Naive thymus-derived CD8-positive, alpha-beta T cell (primary cell): ENCODE data around the gene SOWAHB. TPM values are rescaled to one million over a fixed set of nuclear protein-coding genes. Genes with fewer than 3 reads are reported as not detected.
A peak's percentile ranks its signal among the peaks of the same experiment; 100 is the strongest.

ENCODE experiments used
- ATAC-seq, 2 donors: fragments of 150-1000 bp; cut with Tn5 transposase in 1 of 2; sonication (Bioruptor Pico), chemical (Tn5 transposase) in 1 of 2; 1 replicate in 1 of 2; 2 replicates in 1 of 2; pipeline ENCODE4 v1.10.0; 2021; ENCODE audit warnings: mild to moderate bottlenecking in 2 of 2, moderate library complexity in 2 of 2
- POLR2A ChIA-PET: fragments of 350-600 bp; sonication (Branson Sonifier 250); formaldehyde crosslinking; loops from one replicate; lab custom pipeline; 2021; ENCODE audit warnings: antibody characterized with exemption; lab: Charles Lee
- DNase-seq, 10 donors: peaks; one replicate each; pipeline versions ENCODE4 v3.0.0 to v3.0.0-alpha.2; 2020 to 2022
- H3K27ac Mint-ChIP-seq, 10 donors: one replicate each; pipeline ENCODE4 v1.8.0; 2020 to 2022; ENCODE audit warnings: mild to moderate bottlenecking in 10 of 10, mixed read lengths in 10 of 10, moderate library complexity in 4 of 10, inconsistent platforms in 1 of 10
- H3K27me3 Mint-ChIP-seq, 5 donors: one replicate each; pipeline ENCODE4 v1.8.0; 2021 to 2022; ENCODE audit warnings: mixed read lengths in 5 of 5
- H3K36me3 Mint-ChIP-seq, 3 donors: one replicate each; pipeline ENCODE4 v1.8.0; 2020 to 2022; ENCODE audit warnings: mixed read lengths in 3 of 3, mild to moderate bottlenecking in 2 of 3, inconsistent platforms in 1 of 3
- H3K4me1 Mint-ChIP-seq, 4 donors: one replicate each; pipeline ENCODE4 v1.8.0; 2021 to 2022; ENCODE audit warnings: mixed read lengths in 4 of 4
- H3K4me3 Mint-ChIP-seq, 10 donors: one replicate each; pipeline ENCODE4 v1.8.0; 2020 to 2022; ENCODE audit warnings: mild to moderate bottlenecking in 10 of 10, mixed read lengths in 10 of 10, moderate library complexity in 6 of 10, inconsistent platforms in 1 of 10
- H3K9me3 Mint-ChIP-seq, 9 donors: one replicate each; pipeline ENCODE4 v1.8.0; 2020 to 2022; ENCODE audit warnings: mixed read lengths in 9 of 9, mild to moderate bottlenecking in 3 of 9, inconsistent platforms in 1 of 9, moderate library complexity in 1 of 9
- polyA plus RNA-seq, 3 donors: library from polyadenylated mRNA; unstranded; fragments of 300-500 nt; fragmentation: Illumina TruSeq; gene quantifications; one replicate each; pipeline ENCODE4 v1.2.3, GENCODE V29; 2021
- total RNA-seq, 8 experiments: library from RNA in 2 of 8; stranded (reverse) in 2 of 8; gene quantifications; one replicate each; pipeline ENCODE4 v1.2.3 and lab custom pipeline; 2021 to 2026

Gene SOWAHB, protein sequence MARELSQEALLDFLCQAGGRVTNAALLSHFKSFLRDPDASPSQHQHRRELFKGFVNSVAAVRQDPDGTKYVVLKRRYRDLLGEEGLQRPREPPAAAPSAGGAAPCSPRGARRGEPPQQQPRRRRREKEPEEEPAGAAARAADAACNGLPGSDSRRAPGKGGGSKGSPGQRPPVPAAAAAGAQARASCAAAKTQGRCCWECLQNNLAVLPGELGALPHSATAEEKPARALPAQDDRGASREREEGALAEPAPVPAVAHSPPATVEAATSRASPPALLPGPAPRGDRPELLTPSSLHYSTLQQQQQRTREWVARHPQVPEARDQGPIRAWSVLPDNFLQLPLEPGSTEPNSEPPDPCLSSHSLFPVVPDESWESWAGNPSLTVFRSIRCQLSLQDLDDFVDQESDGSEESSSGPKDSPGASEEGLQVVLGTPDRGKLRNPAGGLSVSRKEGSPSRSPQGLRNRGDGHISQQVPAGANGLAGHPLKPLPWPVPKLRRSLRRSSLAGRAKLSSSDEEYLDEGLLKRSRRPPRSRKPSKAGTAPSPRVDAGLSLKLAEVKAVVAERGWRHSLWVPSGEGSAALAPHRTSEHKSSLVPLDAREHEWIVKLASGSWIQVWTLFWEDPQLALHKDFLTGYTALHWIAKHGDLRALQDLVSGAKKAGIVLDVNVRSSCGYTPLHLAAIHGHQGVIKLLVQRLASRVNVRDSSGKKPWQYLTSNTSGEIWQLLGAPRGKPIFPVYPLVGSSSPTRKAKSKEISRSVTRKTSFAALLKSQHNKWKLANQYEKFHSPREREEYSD
- total RNA-seq (not detected), polyA plus RNA-seq (not detected), total RNA-seq (lab: John Stamatoyannopoulos, UW) (0 to 0.59 (median 0.17) reads per million in 6 experiments)

DNA sequence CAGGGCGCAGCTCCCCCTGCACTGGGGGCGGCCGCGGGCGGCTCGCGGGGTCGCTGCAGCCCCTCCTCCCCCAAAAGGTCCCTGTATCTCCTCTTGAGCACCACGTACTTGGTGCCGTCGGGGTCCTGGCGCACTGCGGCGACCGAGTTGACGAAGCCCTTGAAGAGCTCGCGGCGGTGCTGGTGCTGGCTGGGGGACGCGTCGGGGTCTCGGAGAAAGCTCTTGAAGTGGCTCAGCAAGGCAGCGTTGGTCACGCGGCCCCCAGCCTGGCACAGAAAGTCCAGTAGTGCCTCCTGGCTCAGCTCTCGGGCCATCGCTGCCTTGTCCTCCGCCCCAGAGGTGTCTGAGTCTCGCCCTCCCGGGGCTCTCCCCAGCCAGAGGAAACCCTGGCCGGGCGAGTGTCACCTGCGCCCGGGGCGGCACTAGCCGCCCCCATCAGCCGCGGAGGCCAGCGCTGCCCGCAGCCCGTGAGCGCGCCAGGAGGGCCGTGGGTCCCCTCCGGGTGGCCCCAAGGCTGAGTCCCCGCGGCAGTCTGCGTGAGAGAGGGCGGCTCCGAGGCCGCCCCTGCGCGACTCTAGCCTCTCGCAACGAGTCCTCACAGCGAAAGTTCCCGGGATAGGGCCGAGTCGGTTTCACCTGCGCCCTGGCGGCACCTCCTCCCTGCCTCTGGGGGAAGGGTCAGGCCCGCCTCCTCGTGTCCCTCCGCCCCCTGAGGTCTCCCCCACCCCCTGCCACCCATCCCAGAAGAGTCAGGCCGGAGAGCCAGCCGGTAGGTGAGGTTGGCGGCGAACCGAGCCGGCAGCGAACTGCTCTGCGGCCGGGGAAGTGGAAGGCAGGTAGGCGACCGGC is at the start of gene SOWAHB:
Gene SOWAHB, minus strand, starts transcription at position 609 of the 849 bp plus-strand sequence. Its CDS starts 295 bp downstream, at position 314.
- DNase-seq, result peak in 9 of 10 donors; percentile 21 to 69 (median 38)
- H3K4me3 Mint-ChIP-seq, result peak within 1 kb of the TSS; percentile 28 to 86 (median 74)
- ATAC-seq, result peak; percentile 76 to 78
- peaks cover 7 to 8% (median 8%) of the 10 kb centered on the region in 4 donors for H3K4me1 Mint-ChIP-seq
- no peaks in the 10 kb centered on the region for H3K36me3 Mint-ChIP-seq
- POLR2A ChIA-PET, result interaction anchor here (1.3 kb wide), 1 partner anchor 11 kb away, joined by 3 read pairs; no protein-coding TSS in a partner anchor
- H3K27ac Mint-ChIP-seq, result no peak within 1 kb of the TSS
- no peaks in the 10 kb centered on the region for H3K9me3 Mint-ChIP-seq
- peaks cover 13 to 39% (median 26%) of the 10 kb centered on the region in 5 donors for H3K27me3 Mint-ChIP-seq

DNA sequence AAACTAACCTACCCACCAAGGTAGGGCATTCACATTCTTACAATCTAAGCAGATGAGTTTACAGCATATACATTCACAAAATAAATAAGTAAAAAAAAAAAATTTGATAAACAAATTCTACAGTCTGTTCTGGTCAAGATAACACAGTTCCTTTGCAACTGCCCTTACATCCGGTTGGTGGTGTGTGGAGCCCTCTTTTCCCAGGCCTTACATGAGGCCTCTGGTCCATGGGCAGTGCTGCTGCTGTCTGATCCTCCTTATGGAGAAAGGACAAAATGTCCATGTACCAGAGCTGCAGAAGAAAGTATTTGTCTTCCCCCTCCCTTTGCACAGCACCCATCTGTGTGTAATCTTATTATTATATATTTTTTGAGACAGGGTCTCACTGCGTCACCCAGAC is 49.4 kb upstream of the SOWAHB start:
- peak overlapping the region in 4 of 10 donors; percentile 10 to 58 (median 19) for H3K27ac Mint-ChIP-seq
- peaks cover 0 to 5% (median 2%) of the 10 kb centered on the region in 9 donors for H3K9me3 Mint-ChIP-seq
- POLR2A ChIA-PET, result no interaction called here
- ATAC-seq (no peak), DNase-seq (no peak)
- peak overlapping the region in 2 of 10 donors; percentile 21 to 22 for H3K4me3 Mint-ChIP-seq
- H3K27me3 Mint-ChIP-seq, result no peaks in the 10 kb centered on the region
- no peaks in the 10 kb centered on the region for H3K36me3 Mint-ChIP-seq
- peaks cover 14 to 24% (median 16%) of the 10 kb centered on the region in 4 donors for H3K4me1 Mint-ChIP-seq

DNA sequence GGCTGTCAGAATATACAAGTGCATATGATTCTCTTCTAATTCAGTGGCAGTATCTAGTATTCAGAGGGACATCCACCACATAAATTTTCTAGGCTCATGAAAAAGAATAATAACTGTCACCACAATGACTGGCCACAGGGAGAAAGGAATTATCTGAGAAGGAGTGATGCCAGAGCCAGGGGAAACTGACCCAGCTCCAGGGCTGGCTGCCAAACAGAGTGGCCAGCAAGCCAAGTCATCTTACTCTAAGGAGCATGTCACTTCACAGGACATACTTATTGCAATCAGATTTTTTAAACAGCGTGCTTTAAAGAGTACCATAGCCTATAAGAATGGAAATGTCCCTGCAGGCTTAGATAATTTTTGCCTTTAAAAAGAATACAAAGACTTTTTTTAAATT is 45.8 kb upstream of the SOWAHB start:
- Mint-ChIP-seq H3K4me1 (peaks cover 3 to 8% (median 6%) of the 10 kb centered on the region in 4 donors), H3K27ac (no peak overlapping the region), H3K9me3 (peaks cover 7 to 29% (median 15%) of the 10 kb centered on the region in 9 donors), H3K27me3 (no peaks in the 10 kb centered on the region), H3K4me3 (no peak overlapping the region), H3K36me3 (peaks cover 0 to 14% (median 9%) of the 10 kb centered on the region in 3 donors)
- no peak for ATAC-seq
- DNase-seq, result no peak
- POLR2A ChIA-PET, result no interaction called here

DNA sequence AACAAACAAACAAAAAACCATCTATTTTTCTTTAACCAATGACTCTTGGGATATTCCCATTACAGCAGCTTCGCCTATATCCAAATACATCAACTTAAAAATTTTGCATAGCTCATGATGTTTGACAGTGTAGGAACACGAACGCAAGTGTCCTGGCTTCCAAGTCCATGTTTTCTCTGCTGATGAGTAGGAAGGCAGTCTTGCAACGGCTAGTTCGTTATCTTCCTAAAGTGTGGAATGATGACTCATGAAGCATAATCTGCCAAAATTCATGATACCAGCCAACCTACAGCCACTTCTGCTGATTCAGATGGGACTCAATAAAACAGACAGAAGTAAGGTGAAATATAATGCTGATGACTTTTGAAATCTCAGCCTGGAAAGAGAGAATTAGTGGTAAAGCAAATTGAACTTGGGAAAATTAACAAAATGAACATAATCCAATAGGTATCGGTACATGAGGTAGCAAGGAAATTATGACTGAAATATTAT is 45.2 kb upstream of the SOWAHB start:
- peaks cover 7 to 32% (median 15%) of the 10 kb centered on the region in 9 donors for H3K9me3 Mint-ChIP-seq
- no peaks in the 10 kb centered on the region for H3K27me3 Mint-ChIP-seq
- H3K27ac Mint-ChIP-seq, result no peak overlapping the region
- ATAC-seq (no peak), DNase-seq (no peak)
- H3K4me1 Mint-ChIP-seq, result peaks cover 0 to 1% (median under 1%) of the 10 kb centered on the region in 4 donors
- H3K4me3 Mint-ChIP-seq, result no peak overlapping the region
- POLR2A ChIA-PET, result no interaction called here
- peaks cover 0 to 14% (median 9%) of the 10 kb centered on the region in 3 donors for H3K36me3 Mint-ChIP-seq

DNA sequence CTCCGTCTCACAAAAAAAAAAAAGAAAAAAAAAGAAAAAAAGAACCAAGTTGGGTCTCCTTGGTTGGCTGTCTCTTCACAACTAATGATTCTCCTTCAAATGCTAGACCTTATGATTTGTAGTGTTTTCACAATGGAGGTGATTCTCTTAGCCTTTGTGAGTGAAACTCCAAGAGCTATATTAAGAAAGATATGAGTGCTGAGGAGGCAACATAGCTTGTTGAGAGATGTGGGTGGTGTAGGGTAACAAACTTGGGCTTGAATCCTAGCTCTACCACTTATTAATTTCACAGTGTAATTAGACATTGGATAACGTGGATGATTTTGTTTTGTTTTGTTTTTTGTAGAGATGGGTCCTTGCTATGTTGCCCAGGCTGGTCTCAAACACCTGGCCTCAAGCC is 41.2 kb upstream of the SOWAHB start:
- Mint-ChIP-seq H3K27me3 (peaks cover 0 to 2% (median 0%) of the 10 kb centered on the region in 5 donors), H3K4me3 (no peak overlapping the region), H3K4me1 (no peaks in the 10 kb centered on the region), H3K27ac (peak overlapping the region in 1 of 10 donors; percentile 9), H3K36me3 (peaks cover 0 to 22% (median 10%) of the 10 kb centered on the region in 3 donors), H3K9me3 (peaks cover 7 to 40% (median 15%) of the 10 kb centered on the region in 9 donors)
- DNase-seq, result no peak
- POLR2A ChIA-PET, result interaction anchor here (0.7 kb wide), 1 partner anchor 8 kb away, joined by 3 read pairs; no protein-coding TSS in a partner anchor
- ATAC-seq, result no peak

DNA sequence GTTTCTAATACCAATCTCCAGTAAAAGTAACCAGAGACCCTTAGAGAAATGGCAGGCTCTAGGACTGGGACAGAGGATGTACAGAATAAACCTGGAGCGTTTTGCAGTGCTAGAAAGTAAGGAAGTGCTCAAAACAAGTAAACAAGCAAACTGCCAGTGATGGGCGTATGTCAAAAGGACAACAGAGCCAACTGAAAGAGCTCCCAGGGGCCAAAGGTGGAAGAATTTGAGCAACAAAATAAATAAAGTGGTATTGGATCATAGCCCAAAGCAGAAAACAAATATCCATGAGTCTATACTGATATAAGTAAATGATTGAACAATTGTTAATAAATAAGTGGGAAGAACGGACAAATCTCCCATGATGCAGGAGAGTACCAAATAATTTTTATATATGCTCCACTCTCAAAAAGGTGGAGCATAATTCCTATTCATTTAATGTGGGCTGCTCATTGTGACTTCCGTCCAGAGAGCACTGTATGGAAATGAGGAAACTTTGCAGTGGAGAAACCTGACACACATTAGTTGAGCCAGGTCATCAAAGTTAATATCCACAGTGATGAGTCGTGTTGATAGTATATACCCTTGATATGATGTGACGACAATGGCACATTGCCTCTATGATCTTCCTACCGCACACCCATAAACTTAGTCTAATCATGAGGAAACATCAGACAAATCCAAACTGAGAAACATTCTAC is 33.8 kb upstream of the SOWAHB start:
- DNase-seq, result no peak
- Mint-ChIP-seq H3K9me3 (peaks cover 0 to 6% (median 0%) of the 10 kb centered on the region in 9 donors), H3K27me3 (peaks cover 0 to 7% (median 0%) of the 10 kb centered on the region in 5 donors), H3K27ac (no peak overlapping the region), H3K36me3 (peaks cover 0 to 6% (median 0%) of the 10 kb centered on the region in 3 donors), H3K4me1 (peaks cover 0 to 3% (median 0%) of the 10 kb centered on the region in 4 donors), H3K4me3 (no peak overlapping the region)
- no peak for ATAC-seq
- POLR2A ChIA-PET, result no interaction called here

DNA sequence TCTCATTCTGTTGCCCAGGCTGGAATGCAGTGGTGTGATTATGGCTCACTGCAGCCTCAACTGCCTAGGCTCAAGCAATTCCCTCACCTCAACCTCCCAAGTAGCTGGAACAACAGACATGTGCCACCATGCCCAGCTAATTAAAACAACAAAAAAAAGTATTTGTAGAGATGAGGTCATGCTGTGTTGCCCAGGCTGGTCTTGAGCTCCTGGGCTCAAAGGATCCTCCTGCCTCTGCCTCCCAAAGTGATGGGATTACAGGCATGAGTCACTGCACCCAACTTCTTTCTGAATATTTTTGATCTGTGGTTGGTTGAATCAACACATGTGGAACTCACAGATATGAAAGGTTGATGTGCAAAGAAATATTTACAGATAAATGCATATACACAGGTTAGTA is 33.1 kb upstream of the SOWAHB start:
- no peak for ATAC-seq
- H3K36me3 Mint-ChIP-seq, result no peaks in the 10 kb centered on the region
- H3K9me3 Mint-ChIP-seq, result no peaks in the 10 kb centered on the region
- H3K27ac Mint-ChIP-seq, result no peak overlapping the region
- no peak overlapping the region for H3K4me3 Mint-ChIP-seq
- POLR2A ChIA-PET, result no interaction called here
- H3K27me3 Mint-ChIP-seq, result peaks cover 0 to 7% (median 0%) of the 10 kb centered on the region in 5 donors
- DNase-seq, result no peak
- peaks cover 0 to 3% (median 0%) of the 10 kb centered on the region in 4 donors for H3K4me1 Mint-ChIP-seq

DNA sequence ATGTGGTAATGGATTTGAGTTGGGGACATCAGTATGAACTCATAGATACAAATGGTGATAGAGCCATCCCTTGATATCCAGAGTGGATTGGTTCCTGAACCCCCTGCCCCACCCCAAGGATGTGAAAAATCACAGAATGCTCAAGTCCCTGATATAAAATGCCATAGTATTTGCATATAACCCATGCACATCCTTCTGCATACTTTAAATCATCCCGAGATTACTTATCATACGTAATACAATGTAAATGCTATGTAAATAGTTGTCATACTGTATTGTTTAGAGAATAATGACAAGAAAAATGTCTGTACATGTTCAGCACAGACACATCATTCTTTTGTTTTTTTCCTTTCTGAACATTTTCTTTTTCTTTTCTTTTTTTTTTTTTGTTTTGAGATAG is 32.7 kb upstream of the SOWAHB start:
- no peak for ATAC-seq
- POLR2A ChIA-PET, result no interaction called here
- H3K4me1 Mint-ChIP-seq, result peaks cover 0 to 3% (median 0%) of the 10 kb centered on the region in 4 donors

DNA sequence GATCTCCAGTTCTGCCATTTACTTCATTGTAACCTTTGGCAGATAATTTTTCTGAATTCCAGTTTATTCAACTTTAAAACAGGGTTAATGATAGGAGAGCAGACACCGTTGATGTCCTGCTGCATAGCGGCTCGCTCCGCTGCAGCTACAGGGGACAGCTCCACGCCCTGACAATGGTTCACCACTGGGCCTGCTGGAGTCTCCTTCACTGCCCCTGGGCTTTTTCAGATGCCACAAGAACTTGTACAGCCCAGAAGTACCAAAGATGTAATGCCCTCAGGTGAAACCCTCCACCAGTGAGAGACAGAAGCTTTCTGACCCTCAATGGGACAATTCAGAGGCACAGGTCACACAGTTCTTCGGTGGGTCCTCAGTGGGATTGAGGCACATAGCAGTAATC is 28.9 kb upstream of the SOWAHB start:
- Mint-ChIP-seq H3K36me3 (no peaks in the 10 kb centered on the region), H3K4me1 (peaks cover 0 to 3% (median 0%) of the 10 kb centered on the region in 4 donors), H3K27ac (no peak overlapping the region), H3K9me3 (no peaks in the 10 kb centered on the region), H3K4me3 (no peak overlapping the region), H3K27me3 (peaks cover 0 to 7% (median 0%) of the 10 kb centered on the region in 5 donors)
- DNase-seq (no peak), ATAC-seq (no peak)
- POLR2A ChIA-PET, result no interaction called here

More for the DNA sequence above, 32.7 kb upstream of the SOWAHB start:
- DNase-seq, result no peak
- Mint-ChIP-seq H3K4me3 (no peak overlapping the region), H3K9me3 (no peaks in the 10 kb centered on the region), H3K36me3 (no peaks in the 10 kb centered on the region), H3K27ac (no peak overlapping the region), H3K27me3 (peaks cover 0 to 7% (median 0%) of the 10 kb centered on the region in 5 donors)

DNA sequence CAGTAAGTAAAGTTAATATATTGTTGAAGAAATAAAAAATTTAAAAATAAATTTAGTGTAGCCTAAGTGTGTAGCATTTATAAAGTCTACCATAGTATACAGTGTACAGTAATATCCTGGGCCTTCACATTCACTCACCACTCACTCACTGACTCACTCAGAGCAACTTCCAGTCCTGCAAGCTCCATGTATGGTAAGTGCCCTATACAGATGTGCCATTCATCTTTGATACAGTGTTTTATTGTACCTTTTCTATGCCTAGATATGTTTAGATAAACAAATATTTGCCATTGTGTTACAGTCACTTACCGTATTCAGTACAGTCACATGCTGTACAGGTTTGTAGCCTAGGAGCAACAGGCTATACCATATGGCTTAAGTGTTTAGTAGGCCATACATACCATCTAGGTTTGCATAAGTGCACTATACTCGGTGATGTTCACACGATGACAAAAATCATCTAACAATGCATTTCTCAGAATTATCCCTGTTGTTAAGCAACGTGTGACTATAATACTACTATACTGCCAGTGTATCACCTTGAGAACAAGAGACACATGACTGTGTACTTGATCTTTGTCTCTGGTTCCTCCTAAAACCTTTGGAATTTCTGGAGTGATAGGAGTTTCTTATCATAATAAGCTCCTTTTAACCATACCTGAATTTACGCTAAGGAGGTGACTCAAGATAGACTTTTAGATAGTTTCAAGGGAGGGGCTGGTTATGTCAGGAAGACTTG is 25.8 kb upstream of the SOWAHB start:
- peaks cover 0 to 2% (median 0%) of the 10 kb centered on the region in 9 donors for H3K9me3 Mint-ChIP-seq
- no peak for ATAC-seq
- peaks cover 0 to 2% (median 0%) of the 10 kb centered on the region in 4 donors for H3K4me1 Mint-ChIP-seq
- POLR2A ChIA-PET, result no interaction called here
- no peak overlapping the region for H3K27ac Mint-ChIP-seq
- no peaks in the 10 kb centered on the region for H3K36me3 Mint-ChIP-seq
- peaks cover 0 to 2% (median 0%) of the 10 kb centered on the region in 5 donors for H3K27me3 Mint-ChIP-seq
- no peak overlapping the region for H3K4me3 Mint-ChIP-seq
- DNase-seq, result no peak

DNA sequence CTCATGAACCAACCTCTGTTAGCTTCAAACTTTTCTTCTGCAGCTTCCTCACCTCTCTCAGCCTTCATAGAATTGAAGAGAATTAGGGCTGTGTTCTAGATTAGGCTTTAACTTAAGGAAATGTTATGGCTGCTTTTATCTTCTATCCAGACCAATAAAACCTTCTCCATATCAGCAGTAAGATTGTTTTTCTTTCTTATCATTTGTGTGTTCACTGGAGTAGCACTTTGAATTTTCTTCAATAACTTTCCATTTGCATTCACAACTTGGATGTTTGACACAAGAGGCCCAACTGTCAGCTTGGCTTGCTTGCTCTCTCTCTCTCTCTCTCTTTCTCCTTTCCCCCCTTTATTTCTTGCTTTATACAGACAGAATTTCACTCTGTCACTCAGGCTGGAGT is 22.8 kb upstream of the SOWAHB start:
- DNase-seq (no peak), ATAC-seq (no peak)
- Mint-ChIP-seq H3K27me3 (peaks cover 0 to 2% (median 0%) of the 10 kb centered on the region in 5 donors), H3K36me3 (no peaks in the 10 kb centered on the region), H3K9me3 (peaks cover 0 to 2% (median 0%) of the 10 kb centered on the region in 9 donors), H3K4me1 (peaks cover 0 to 2% (median 0%) of the 10 kb centered on the region in 4 donors), H3K4me3 (no peak overlapping the region), H3K27ac (peak overlapping the region in 1 of 10 donors; percentile 6)
- POLR2A ChIA-PET, result no interaction called here
